ENCODE data around the gene MARCHF7. TPM values are rescaled to one million over a fixed set of nuclear protein-coding genes. Genes with fewer than 3 reads are reported as not detected.
"Not testable (repeated sequence)": the region's sequence is repeated elsewhere in the genome, so short reads cannot be mapped to it uniquely, and the experiment has no call there.

Gene MARCHF7
- total and polyA plus RNA-seq, 2 donors (not counting 1 experiment from before 2014, with no cell fraction given) = 65.6 to 97.1 TPM

DNA sequence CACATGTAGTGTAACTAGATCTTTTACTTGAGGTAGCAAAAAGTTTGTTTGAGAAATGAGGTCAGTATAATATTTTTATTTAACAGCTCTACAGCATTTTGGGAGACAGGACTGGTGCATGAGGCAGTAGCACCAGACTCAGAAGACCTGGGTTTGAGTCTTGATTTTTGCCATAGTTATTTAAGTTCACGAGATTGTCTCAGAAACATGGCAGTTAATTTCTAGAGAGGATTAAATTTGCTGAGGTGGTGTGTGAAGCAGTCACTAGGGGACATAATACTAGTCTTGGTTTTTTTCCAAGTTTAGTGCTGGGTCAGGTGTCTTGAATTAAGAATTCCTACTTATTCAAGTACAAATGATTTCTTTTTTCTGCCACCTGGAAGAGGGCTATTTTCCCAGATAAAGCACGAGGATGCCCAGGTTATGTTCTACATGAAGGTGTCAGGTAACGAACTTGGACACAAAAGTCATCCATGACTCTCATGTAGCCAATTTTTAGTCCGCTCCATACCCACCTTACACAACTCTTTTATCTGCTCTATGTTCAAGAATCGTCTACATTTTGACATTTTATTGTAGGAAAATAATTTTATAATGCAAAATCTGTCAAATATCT lies 1.4 kb downstream of the MARCHF7 start:
- DNase-seq (ENCODE audit: low read depth in 2 of 2) = peak; percentile 48 to 62
- TF ChIP-seq, protein P1, sequence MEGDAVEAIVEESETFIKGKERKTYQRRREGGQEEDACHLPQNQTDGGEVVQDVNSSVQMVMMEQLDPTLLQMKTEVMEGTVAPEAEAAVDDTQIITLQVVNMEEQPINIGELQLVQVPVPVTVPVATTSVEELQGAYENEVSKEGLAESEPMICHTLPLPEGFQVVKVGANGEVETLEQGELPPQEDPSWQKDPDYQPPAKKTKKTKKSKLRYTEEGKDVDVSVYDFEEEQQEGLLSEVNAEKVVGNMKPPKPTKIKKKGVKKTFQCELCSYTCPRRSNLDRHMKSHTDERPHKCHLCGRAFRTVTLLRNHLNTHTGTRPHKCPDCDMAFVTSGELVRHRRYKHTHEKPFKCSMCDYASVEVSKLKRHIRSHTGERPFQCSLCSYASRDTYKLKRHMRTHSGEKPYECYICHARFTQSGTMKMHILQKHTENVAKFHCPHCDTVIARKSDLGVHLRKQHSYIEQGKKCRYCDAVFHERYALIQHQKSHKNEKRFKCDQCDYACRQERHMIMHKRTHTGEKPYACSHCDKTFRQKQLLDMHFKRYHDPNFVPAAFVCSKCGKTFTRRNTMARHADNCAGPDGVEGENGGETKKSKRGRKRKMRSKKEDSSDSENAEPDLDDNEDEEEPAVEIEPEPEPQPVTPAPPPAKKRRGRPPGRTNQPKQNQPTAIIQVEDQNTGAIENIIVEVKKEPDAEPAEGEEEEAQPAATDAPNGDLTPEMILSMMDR (conservative IDR thresholded peaks at IDR 0.05 in 1 of 2, IDR thresholded peaks at IDR 0.05 in 1 of 2; ENCODE audit: low read depth in 1 of 2, low read length in 2 of 2) = peak in 1 of 2 donors; percentile 12
- TF ChIP-seq EZH2 (IDR thresholded peaks at IDR 0.05; ENCODE audit: low read length, missing control alignments) = no peak
- H3K27me3 ChIP-seq (ENCODE audit: control insufficient read depth, insufficient read depth, low read length) = no peaks in the 10 kb centered on the region
- H3K79me2 ChIP-seq (ENCODE audit: control insufficient read depth, insufficient read depth, low read length) = peaks cover 64% of the 10 kb centered on the region
- peak overlapping the region; percentile 99 for H3K27ac ChIP-seq (ENCODE audit: insufficient read depth, low read length)
- H3K4me2 ChIP-seq (ENCODE audit: extremely low read depth, insufficient read depth, low read length) = peak overlapping the region; percentile 97
- peaks cover 3% of the 10 kb centered on the region for H3K36me3 ChIP-seq (ENCODE audit: control insufficient read depth, insufficient read depth, low read length)
- peak overlapping the region; percentile 100 for H3K9ac ChIP-seq (ENCODE audit: insufficient read depth, low read length)
- H4K20me1 ChIP-seq (ENCODE audit: control insufficient read depth, extremely low read depth, insufficient read depth, low read length) = peaks cover 17% of the 10 kb centered on the region
- no peaks in the 10 kb centered on the region for H3K9me3 ChIP-seq (ENCODE audit: control insufficient read depth, insufficient read depth, low read depth, low read length)
- H2AFZ ChIP-seq (ENCODE audit: low read length) = no peak overlapping the region
- H3K4me1 ChIP-seq (ENCODE audit: control insufficient read depth, extremely low read depth, insufficient read depth, low read length) = peaks cover 3% of the 10 kb centered on the region
- H3K4me3 ChIP-seq (replicated peaks in 1 of 4; ENCODE audit: control extremely low read depth in 1 of 4, insufficient read depth in 1 of 4, low read depth in 3 of 4, low read length in 4 of 4) = peak overlapping the region; percentile 92 to 99 (median 98)

DNA sequence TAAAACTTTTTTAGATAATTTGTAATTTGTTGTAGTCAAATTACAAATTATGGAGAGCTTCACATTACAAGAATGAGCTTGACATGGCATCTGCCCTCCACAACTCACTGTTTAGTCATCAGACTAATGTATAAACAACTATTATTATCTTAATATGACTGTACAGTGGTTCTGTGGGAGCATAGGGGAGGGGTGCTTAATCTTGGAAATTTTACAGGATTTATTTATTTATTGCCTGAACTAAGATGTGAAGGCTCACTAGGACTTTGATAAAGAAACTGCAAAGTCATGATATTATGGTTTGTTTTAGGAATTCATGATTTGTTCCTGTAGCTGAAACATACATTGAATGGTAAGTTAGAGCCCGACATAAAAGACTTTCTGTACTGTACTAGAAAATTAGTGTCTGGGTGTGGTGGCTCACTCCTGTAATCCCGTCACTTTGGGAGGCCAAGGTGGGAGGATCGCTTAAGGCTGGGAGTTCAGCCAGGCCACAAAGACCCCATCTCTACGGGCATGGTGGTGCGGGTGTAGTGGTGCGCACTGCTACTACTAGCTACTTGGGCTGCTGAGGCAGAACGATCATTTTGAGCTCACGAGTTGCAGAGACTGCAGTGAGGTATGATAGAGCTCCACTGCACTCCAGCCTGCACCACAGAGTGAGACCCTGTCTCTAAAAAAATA lies 2.1 kb downstream of the MARCHF7 start:
- peak overlapping the region; percentile 99 for H3K27ac ChIP-seq (ENCODE audit: insufficient read depth, low read length)
- peaks cover 3% of the 10 kb centered on the region for H3K4me1 ChIP-seq (ENCODE audit: control insufficient read depth, extremely low read depth, insufficient read depth, low read length)
- peaks cover 71% of the 10 kb centered on the region for H3K79me2 ChIP-seq (ENCODE audit: control insufficient read depth, insufficient read depth, low read length)
- peak overlapping the region; percentile 97 for H3K4me2 ChIP-seq (ENCODE audit: extremely low read depth, insufficient read depth, low read length)
- peaks cover 4% of the 10 kb centered on the region for H3K36me3 ChIP-seq (ENCODE audit: control insufficient read depth, insufficient read depth, low read length)
- no peaks in the 10 kb centered on the region for H3K27me3 ChIP-seq (ENCODE audit: control insufficient read depth, insufficient read depth, low read length)
- H3K4me3 ChIP-seq (replicated peaks in 1 of 4; ENCODE audit: control extremely low read depth in 1 of 4, insufficient read depth in 1 of 4, low read depth in 3 of 4, low read length in 4 of 4) = peak overlapping the region; percentile 92 to 99 (median 98)
- H4K20me1 ChIP-seq (ENCODE audit: control insufficient read depth, extremely low read depth, insufficient read depth, low read length) = peaks cover 17% of the 10 kb centered on the region
- H3K9me3 ChIP-seq (ENCODE audit: control insufficient read depth, insufficient read depth, low read depth, low read length) = no peaks in the 10 kb centered on the region
- DNase-seq (ENCODE audit: low read depth in 2 of 2) = peak; percentile 77 to 87
- H3K9ac ChIP-seq (ENCODE audit: insufficient read depth, low read length) = no peak overlapping the region
- TF ChIP-seq, protein P1 (conservative IDR thresholded peaks at IDR 0.05 in 1 of 2, IDR thresholded peaks at IDR 0.05 in 1 of 2; ENCODE audit: low read depth in 1 of 2, low read length in 2 of 2) = no peak
- TF ChIP-seq EZH2 (IDR thresholded peaks at IDR 0.05; ENCODE audit: low read length, missing control alignments) = no peak
- no peak overlapping the region for H2AFZ ChIP-seq (ENCODE audit: low read length)

DNA sequence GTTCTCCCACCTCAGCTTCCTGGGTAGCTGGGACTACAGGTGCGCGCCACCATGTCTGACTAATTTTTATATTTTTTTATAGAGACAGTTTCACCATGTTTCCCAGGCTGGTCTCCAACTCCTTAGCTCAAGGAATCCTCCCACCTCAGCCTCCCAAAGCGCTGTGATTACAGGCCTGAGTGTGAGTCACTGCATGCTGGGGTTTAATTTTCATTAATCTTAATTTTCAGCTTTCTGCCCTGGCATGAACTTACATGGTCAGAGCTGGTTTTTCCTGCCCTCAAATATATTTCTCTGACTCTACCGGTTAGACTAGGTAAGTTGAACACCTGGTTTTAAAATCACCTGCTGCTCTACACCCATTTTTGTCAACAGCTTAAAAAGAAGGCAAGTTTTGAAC lies 3.1 kb downstream of the MARCHF7 start:
- Histone ChIP-seq H2AFZ (ENCODE audit: low read length) (no peak overlapping the region), H3K9me3 (ENCODE audit: control insufficient read depth, insufficient read depth, low read depth, low read length) (no peaks in the 10 kb centered on the region), H3K27ac (ENCODE audit: insufficient read depth, low read length) (no peak overlapping the region), H4K20me1 (ENCODE audit: control insufficient read depth, extremely low read depth, insufficient read depth, low read length) (peaks cover 17% of the 10 kb centered on the region), H3K4me3 (replicated peaks in 1 of 4; ENCODE audit: control extremely low read depth in 1 of 4, insufficient read depth in 1 of 4, low read depth in 3 of 4, low read length in 4 of 4) (peak overlapping the region in 1 of 4 experiments; percentile 11), H3K4me1 (ENCODE audit: control insufficient read depth, extremely low read depth, insufficient read depth, low read length) (peaks cover 3% of the 10 kb centered on the region), H3K36me3 (ENCODE audit: control insufficient read depth, insufficient read depth, low read length) (peaks cover 4% of the 10 kb centered on the region), H3K79me2 (ENCODE audit: control insufficient read depth, insufficient read depth, low read length) (peaks cover 82% of the 10 kb centered on the region), H3K4me2 (ENCODE audit: extremely low read depth, insufficient read depth, low read length) (no peak overlapping the region), H3K9ac (ENCODE audit: insufficient read depth, low read length) (no peak overlapping the region), H3K27me3 (ENCODE audit: control insufficient read depth, insufficient read depth, low read length) (no peaks in the 10 kb centered on the region)
- DNase-seq (ENCODE audit: low read depth in 2 of 2) = peak in 1 of 2 donors; percentile 44
- TF ChIP-seq, protein P1 (conservative IDR thresholded peaks at IDR 0.05 in 1 of 2, IDR thresholded peaks at IDR 0.05 in 1 of 2; ENCODE audit: low read depth in 1 of 2, low read length in 2 of 2) = no peak
- TF ChIP-seq EZH2 (IDR thresholded peaks at IDR 0.05; ENCODE audit: low read length, missing control alignments) = no peak

DNA sequence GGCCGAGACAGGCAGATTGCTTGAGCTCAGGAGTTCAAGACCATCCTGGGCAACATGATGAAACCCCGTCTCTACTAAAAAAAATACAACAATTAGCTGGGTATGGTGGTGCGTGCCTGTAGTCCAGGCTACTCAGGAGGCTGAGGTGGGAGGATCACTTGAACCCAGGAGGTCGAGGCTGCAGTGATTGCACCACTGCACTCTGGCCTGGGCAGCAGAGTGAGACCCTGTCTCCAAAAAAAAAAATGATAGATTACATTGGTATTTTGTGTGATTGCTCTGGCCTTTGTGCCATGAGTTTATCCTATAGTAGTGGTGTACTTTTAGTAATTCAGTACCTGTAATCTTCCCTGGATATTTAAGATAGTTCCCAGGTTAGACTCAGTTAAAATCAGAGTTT lies 4.1 kb downstream of the MARCHF7 start:
- H4K20me1 ChIP-seq (ENCODE audit: control insufficient read depth, extremely low read depth, insufficient read depth, low read length) = peaks cover 17% of the 10 kb centered on the region
- not testable (repeated sequence) for H3K4me1 ChIP-seq (ENCODE audit: control insufficient read depth, extremely low read depth, insufficient read depth, low read length); H3K4me2 ChIP-seq (ENCODE audit: extremely low read depth, insufficient read depth, low read length); H3K27ac ChIP-seq (ENCODE audit: insufficient read depth, low read length); DNase-seq (ENCODE audit: low read depth in 2 of 2); H3K27me3 ChIP-seq (ENCODE audit: control insufficient read depth, insufficient read depth, low read length); H3K36me3 ChIP-seq (ENCODE audit: control insufficient read depth, insufficient read depth, low read length); H3K9ac ChIP-seq (ENCODE audit: insufficient read depth, low read length); H3K4me3 ChIP-seq (replicated peaks in 1 of 4; ENCODE audit: control extremely low read depth in 1 of 4, insufficient read depth in 1 of 4, low read depth in 3 of 4, low read length in 4 of 4); H2AFZ ChIP-seq (ENCODE audit: low read length); H3K9me3 ChIP-seq (ENCODE audit: control insufficient read depth, insufficient read depth, low read depth, low read length)
- peaks cover 91% of the 10 kb centered on the region for H3K79me2 ChIP-seq (ENCODE audit: control insufficient read depth, insufficient read depth, low read length)

Data from fibroblast of lung (primary cell).